Suppressor macrophage treated with lipopolysaccharide for 1 hour (primary cell): ENCODE results near the gene SMG1.

Source experiments
- DNase-seq, 3 donors: peaks; one replicate each; pipeline ENCODE4 v3.0.0-alpha.2; 2020 to 2022

SMG1 gene

GRCh38 chr16:18842565-18842964, 83.6 kb downstream of the SMG1 start:
- no peak for DNase-seq

GRCh38 chr16:18841833-18842525, 84.2 kb downstream of the SMG1 start:
- peak; percentile 72 to 78 (median 73) for DNase-seq

- DNase-seq, result no peak
Measured at GRCh38 chr16:18839555-18839954, 86.7 kb downstream of the SMG1 start.

- no peak for DNase-seq
Measured at GRCh38 chr16:18836702-18837101, 89.5 kb downstream of the SMG1 start.

- no peak for DNase-seq
Measured at GRCh38 chr16:18834864-18835263, 91.3 kb downstream of the SMG1 start.

GRCh38 chr16:18833707-18834505, 92.3 kb downstream of the SMG1 start:
- no peak for DNase-seq

- no peak for DNase-seq
Measured at GRCh38 chr16:18832613-18833012, 93.6 kb downstream of the SMG1 start.

GRCh38 chr16:18832006-18832405, 94.2 kb downstream of the SMG1 start:
- no peak for DNase-seq

- no peak for DNase-seq
Measured at GRCh38 chr16:18829251-18829650, 97.0 kb downstream of the SMG1 start.

GRCh38 chr16:18827890-18828289, 98.3 kb downstream of the SMG1 start:
- DNase-seq, result no peak

- DNase-seq, result no peak
Measured at GRCh38 chr16:18816286-18816685, 109.9 kb downstream of the SMG1 start.

- no peak for DNase-seq
Measured at GRCh38 chr16:18811925-18812324, 114.3 kb downstream of the SMG1 start.

- DNase-seq, result no peak
Measured at GRCh38 chr16:18809165-18809564, 117.0 kb downstream of the SMG1 start.

GRCh38 chr16:18805257-18805773, 120.9 kb downstream of the SMG1 start:
- DNase-seq, result peak in 1 of 3 donors; percentile 15

GRCh38 chr16:18804540-18804939, 121.7 kb downstream of the SMG1 start:
- DNase-seq, result no peak

- peak; percentile 23 to 52 (median 48) for DNase-seq
Measured at GRCh38 chr16:18803569-18804462, 122.4 kb downstream of the SMG1 start.

- no peak for DNase-seq
Measured at GRCh38 chr16:18802767-18803343, 123.4 kb downstream of the SMG1 start.

- peak; percentile 100 for DNase-seq
Measured at GRCh38 chr16:18801145-18801972, 124.8 kb downstream of the SMG1 start, which contains the start of gene ARL6IP1. Gene ARL6IP1, minus strand, starts transcription at chr16:18801549. Its CDS starts 83 bp downstream, at chr16:18801466.

- no peak for DNase-seq
Measured at GRCh38 chr16:18800775-18801144, 125.4 kb downstream of the SMG1 start.

GRCh38 chr16:18800293-18800692, 125.9 kb downstream of the SMG1 start:
- peak; percentile 41 to 50 (median 47) for DNase-seq

GRCh38 chr16:18799500-18799899, 126.7 kb downstream of the SMG1 start:
- DNase-seq, result no peak

- DNase-seq, result no peak
Measured at GRCh38 chr16:18797746-18798145, 128.5 kb downstream of the SMG1 start.
